ENCODE data around the gene OS9. TPM values are rescaled to one million over a fixed set of nuclear protein-coding genes. Genes with fewer than 3 reads are reported as not detected.

Gene OS9
- total and polyA plus RNA-seq, 9 donors: 128 to 387 (median 200) TPM

GRCh38 chr12:57733928-57734327 lies 40.0 kb downstream of the OS9 start:
- Histone ChIP-seq H3K9me3 (no peaks in the 10 kb centered on the region), H3K36me3 (no peaks in the 10 kb centered on the region), H3K27ac (no peak overlapping the region), H3K27me3 (peaks cover 7% of the 10 kb centered on the region), H3K4me1 (ENCODE audit: insufficient read depth) (peaks cover 5% of the 10 kb centered on the region), H3K4me3 (no peak overlapping the region)
- intact Hi-C loops (cut with DNase I): loop anchor here in 1 of 4 donors (5.0 kb wide), 1 partner anchor 703 kb away; no protein-coding TSS in a partner anchor
- TF ChIP-seq EP300 (IDR thresholded peaks at IDR 0.05) (no peak), CTCF (IDR thresholded peaks at IDR 0.05) (no peak), POLR2A (IDR thresholded peaks at IDR 0.05) (no peak)
- 67 to 76% (median 76%) methylated on average over 6 of the region's 6 CpGs for WGBS, 3 donors
- no peak for DNase-seq

GRCh38 chr12:57734591-57734990 lies 40.7 kb downstream of the OS9 start:
- TF ChIP-seq EP300 (IDR thresholded peaks at IDR 0.05) (no peak), CTCF (IDR thresholded peaks at IDR 0.05) (no peak), POLR2A (IDR thresholded peaks at IDR 0.05) (no peak)
- Histone ChIP-seq H3K36me3 (no peaks in the 10 kb centered on the region), H3K27me3 (peaks cover 7% of the 10 kb centered on the region), H3K4me3 (no peak overlapping the region), H3K4me1 (ENCODE audit: insufficient read depth) (peaks cover 5% of the 10 kb centered on the region), H3K27ac (no peak overlapping the region), H3K9me3 (no peaks in the 10 kb centered on the region)
- 68 to 79% (median 69%) methylated on average over 4 of the region's 4 CpGs for WGBS, 3 donors
- DNase-seq: no peak
- intact Hi-C loops (cut with DNase I): loop anchor here in 1 of 4 donors (5.0 kb wide), 1 partner anchor 703 kb away; no protein-coding TSS in a partner anchor

GRCh38 chr12:57735198-57735855 lies 41.4 kb downstream of the OS9 start:
- no peaks in the 10 kb centered on the region for H3K36me3 ChIP-seq
- no peak for DNase-seq
- TF ChIP-seq POLR2A (IDR thresholded peaks at IDR 0.05) (no peak), EP300 (IDR thresholded peaks at IDR 0.05) (no peak)
- peaks cover 7% of the 10 kb centered on the region for H3K27me3 ChIP-seq
- no peak overlapping the region for H3K27ac ChIP-seq
- intact Hi-C loops (cut with DNase I): no loop called here
- H3K4me1 ChIP-seq (ENCODE audit: insufficient read depth): peaks cover 5% of the 10 kb centered on the region
- 11 to 22% (median 14%) methylated on average over 8 of the region's 8 CpGs for WGBS, 3 donors
- H3K4me3 ChIP-seq: no peak overlapping the region
- H3K9me3 ChIP-seq: no peaks in the 10 kb centered on the region

GRCh38 chr12:57735952-57736740 lies 42.2 kb downstream of the OS9 start:
- H3K36me3 ChIP-seq: no peaks in the 10 kb centered on the region
- 1 to 6% (median 3%) methylated on average over 48 to 49 of the region's 49 CpGs for WGBS, 3 donors
- no peak overlapping the region for H3K4me3 ChIP-seq
- TF ChIP-seq POLR2A (IDR thresholded peaks at IDR 0.05) (no peak), CTCF (IDR thresholded peaks at IDR 0.05) (no peak), EP300 (IDR thresholded peaks at IDR 0.05) (no peak)
- peaks cover 5% of the 10 kb centered on the region for H3K4me1 ChIP-seq (ENCODE audit: insufficient read depth)
- intact Hi-C loops (cut with DNase I): no loop called here
- H3K27ac ChIP-seq: no peak overlapping the region
- H3K9me3 ChIP-seq: no peaks in the 10 kb centered on the region
- H3K27me3 ChIP-seq: peaks cover 7% of the 10 kb centered on the region
- DNase-seq: peak in 3 of 5 donors; percentile 36 to 66 (median 65)
